GM18505 (cell line): Measurements from ENCODE around the gene RGS12.

Source experiments
- ATAC-seq: cut with Tn5 transposase; IDR thresholded peaks from one replicate; pipeline ENCODE4 v1.9.1; 2021; ENCODE audit not compliant: unreplicated experiment
- POLR2A ChIP-seq: IDR thresholded peaks from 4 replicates; pipeline ENCODE4 v1.6.1; 2011; ENCODE audit warnings: borderline replicate concordance; ENCODE audit not compliant: insufficient read depth, insufficient read length; ENCODE audit errors: extremely low read depth

RGS12 gene

DNA sequence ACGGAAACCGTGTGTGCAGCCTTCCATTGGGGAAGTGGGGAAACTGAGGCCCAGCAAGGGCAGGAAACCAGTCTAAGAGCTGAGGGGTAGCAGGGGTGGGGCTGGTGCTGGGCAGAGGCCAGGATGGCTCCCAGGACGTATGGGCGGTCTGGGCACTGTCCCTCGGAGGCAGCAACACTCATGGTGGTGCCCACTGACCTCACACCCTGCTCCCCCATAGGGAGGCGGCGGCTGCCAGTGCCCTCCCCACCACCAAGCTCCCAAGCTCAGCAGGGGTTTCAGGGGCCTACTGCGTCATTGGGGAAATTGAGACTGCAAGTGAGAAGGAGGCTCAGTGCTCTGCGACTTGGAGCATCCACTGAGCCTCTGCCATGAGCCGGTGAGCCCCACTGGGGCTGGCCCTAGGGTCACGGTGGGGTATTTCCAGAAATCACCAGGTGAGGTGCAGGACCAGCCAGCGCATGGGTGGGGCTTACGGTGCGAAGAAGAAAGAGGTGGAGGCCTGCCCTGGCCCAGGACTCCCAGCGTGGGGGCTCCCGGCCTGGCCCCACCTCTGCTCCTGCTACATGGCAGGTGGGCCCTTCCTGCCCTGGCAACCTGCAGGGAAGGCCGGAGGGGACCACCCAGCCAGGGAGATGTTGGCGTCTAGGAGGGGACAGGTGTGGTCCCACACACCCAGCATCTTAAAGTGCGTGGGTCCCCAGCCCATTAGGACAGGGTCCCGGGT, 42.9 kb upstream of the RGS12 start:
- no peak for ATAC-seq

DNA sequence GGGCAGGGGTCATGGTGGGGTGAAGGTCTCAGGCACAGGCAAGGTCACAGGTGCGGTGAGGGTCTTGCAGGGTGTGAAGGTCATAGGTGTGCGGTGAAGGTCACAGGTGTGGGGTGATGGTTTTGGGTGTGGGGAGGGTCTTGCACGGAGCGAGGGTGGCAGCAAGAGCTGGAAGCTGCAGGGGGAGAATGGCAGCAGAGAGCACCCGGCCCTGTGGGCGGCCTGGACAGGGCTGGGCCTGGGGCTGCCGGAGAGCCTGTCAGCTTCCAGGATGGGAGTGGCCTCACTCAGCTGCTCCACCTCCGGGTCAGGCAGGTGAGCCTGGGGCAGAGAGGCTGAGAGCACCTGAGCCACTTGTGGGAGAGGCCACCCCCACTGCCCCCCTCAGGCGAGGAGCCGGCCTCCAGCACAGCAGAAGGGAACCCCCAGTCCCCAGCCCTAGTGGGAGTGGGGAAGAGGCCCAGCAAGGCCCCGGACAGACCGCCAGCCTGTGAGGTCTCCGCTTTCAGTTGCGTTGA, 42.3 kb upstream of the RGS12 start:
- no peak for ATAC-seq
- no peak for TF ChIP-seq POLR2A

More for the DNA sequence above, 42.9 kb upstream of the RGS12 start:
- TF ChIP-seq POLR2A, result no peak

DNA sequence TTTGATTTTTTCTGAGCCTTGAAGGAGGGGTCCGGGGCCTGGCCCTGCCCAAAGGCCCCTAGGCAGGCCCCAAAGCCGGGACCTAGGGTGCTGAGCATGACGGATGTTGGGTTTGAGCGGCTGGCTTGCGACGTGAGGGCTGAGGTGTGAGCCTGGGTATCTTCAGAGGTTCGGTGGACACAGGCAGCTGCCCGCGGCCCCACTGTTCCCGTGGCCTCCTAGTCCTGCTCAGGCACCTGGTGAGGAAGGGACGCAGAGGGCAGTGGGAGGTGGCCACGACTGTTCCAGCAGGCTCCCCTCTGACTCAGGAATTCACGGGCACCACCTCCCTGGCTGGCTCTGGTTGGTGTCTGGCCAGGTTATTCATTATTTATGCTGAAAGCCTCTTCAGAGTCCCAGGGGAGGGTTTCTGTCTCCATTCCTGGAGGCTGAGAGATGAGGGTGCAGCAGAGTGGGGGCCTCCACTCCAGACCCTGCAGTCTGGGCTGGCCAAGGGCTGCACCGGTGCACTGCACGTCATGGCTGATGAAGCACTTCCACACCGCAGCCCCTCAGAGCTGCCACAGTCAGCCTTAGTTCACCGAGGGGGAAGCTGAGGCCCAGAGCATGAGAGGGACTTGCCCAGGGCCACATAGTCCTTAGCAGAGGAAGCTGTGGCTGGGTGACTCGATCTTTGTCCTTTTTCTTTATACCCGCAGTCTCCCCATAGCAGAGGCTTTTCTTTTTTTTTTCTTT, 41.7 kb upstream of the RGS12 start:
- no peak for ATAC-seq
- TF ChIP-seq POLR2A, result no peak

DNA sequence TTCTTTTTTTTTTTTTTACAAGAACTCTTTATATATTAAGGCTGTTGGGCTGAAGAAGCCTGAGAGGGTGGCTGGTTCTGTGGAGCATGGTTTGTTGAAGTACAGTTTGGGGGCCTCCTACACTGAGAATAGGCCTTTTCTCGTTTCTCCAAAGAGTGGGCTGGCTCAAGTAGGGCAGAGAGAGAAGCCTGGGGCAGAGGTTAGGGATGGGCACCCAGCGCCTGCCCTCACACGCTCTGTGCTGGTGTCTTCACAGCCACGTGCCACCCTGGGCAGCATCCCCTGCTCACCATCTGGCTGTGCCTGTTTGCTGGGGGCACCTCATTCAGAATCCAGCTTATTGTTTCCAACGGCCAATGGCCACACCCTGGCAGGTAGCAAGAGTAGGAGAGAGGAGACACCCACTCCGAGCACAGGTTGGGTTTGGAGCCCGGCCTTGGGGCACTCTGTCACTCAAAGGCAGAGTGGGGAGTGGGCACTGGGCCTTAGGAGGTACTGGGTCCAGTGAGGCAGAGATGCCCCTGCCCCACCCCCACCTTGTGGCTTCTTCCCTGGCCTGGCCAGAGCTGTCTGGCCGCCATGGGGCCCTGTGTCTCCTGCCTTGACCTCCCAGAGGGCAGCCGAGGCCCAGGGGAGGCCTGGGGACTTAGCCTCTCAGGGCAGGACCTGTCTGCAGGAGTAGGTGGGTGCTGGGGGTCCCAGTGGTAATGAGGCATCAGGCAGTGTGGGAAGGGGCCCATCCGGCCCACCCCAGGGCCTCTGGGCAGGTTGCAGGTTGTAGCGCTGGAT, 40.9 kb upstream of the RGS12 start:
- no peak for ATAC-seq
- no peak for TF ChIP-seq POLR2A

DNA sequence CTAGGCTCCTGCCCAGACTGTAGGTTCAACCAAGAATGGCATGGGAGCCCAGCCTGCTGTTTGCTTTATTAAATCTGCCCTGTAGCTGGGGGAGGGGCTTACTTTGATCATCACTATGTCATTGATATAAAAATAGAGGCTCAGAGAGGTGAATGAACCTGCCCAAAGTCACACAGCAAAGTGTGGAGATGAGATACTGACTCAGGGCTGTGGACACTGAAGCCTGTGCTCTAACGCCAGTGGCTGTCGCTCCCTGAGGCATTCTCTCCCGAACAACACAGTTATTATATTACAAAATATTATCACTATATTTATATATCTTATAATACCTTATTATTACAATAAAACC, 40.4 kb upstream of the RGS12 start:
- no peak for TF ChIP-seq POLR2A
- no peak for ATAC-seq

DNA sequence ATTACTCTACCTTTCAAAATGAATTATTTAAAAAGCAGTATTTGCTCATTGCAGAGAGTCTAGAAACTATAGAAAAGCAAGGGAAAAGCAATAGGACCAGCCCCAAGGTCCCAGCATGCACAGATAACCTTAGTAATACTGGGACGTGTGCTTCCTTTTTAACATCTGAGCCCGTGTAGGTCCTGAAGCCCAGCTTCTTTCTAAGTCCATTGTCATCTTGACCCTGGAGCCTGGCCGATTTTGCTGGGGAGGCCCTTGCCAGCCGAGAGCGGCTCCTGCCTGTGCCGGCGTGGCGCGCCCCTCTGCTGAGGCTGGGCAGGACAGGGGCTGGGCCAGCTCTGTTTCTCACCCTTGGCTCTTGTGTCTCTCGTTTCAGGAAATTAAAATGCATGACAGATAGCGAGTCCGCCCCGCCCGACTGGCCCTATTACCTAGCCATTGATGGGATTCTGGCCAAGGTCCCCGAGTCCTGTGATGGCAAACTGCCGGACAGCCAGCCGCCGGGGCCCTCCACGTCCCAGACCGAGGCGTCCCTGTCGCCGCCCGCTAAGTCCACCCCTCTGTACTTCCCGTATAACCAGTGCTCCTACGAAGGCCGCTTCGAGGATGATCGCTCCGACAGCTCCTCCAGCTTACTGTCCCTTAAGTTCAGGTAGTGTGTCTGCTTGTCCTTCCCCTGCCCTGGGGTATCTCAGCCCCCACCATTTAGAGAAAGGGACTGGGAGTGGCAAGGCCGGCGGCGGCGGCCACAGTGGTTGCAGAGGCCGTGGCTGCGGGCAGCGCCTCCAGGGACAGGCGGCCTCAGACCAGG, 39.8 kb upstream of the RGS12 start:
- ATAC-seq, result no peak

DNA sequence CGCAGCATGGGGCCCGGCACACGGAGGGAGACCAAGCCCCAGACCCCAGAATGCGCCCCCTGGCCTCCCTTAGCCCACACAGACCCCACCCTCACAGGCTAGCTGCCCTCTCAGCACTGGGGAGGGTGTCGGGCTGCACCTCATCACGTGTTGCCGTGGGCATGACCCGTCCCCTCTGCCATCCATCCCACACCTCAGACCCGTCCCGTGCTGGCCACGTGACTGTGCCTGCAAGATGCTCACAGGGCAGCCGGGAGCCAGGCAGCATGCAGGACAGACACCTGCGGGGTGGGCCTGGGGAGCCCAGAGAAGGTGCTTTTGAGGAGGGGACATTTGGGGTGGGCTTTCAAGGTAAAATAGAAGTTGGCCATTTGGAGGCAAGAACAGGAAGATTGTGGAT, 39.0 kb upstream of the RGS12 start:
- ATAC-seq, result no peak

More for the DNA sequence above, 39.8 kb upstream of the RGS12 start:
- no peak for TF ChIP-seq POLR2A

DNA sequence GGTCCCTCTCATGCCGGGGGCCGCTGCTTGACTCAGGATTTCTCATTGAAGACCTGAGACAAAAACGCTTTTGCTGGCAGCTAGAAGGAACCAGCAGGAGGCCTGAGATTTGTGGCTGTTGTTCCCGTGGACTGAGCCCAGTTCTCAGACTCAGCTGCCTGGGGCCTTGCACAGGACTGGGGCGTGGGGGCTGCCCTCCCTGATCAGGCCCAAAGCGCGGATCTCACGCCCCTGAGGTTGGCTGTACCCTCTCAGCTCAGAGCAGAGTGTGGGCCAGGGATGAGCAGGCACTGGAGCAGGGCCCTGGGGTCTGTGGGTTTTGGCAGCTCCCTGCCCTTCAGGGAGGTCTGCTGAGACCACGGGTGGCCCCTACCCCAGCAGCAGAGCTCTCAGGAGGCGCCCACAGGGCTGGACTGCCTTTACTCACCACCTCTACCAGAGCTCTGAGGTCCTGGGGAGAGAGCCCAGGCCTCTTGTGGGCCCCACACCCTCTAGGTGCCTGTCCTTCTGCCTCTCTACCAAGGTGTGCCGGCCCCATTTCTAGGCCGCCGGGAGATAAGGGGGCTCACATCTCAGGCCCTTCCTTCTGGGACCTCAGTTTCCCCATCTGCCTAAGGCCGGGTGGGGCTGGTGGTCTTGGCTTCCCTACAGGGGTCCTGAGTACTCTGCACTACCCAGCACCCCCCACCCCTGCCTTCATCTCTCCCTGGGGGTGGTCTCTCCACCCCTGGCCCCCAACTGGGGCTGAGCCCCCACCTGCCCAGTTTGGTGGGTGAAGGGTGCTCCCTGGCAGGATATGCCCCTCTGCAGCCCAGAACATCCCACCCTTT, 38.3 kb upstream of the RGS12 start:
- TF ChIP-seq POLR2A, result no peak
- ATAC-seq, result no peak

More for the DNA sequence above, 39.0 kb upstream of the RGS12 start:
- TF ChIP-seq POLR2A, result no peak

DNA sequence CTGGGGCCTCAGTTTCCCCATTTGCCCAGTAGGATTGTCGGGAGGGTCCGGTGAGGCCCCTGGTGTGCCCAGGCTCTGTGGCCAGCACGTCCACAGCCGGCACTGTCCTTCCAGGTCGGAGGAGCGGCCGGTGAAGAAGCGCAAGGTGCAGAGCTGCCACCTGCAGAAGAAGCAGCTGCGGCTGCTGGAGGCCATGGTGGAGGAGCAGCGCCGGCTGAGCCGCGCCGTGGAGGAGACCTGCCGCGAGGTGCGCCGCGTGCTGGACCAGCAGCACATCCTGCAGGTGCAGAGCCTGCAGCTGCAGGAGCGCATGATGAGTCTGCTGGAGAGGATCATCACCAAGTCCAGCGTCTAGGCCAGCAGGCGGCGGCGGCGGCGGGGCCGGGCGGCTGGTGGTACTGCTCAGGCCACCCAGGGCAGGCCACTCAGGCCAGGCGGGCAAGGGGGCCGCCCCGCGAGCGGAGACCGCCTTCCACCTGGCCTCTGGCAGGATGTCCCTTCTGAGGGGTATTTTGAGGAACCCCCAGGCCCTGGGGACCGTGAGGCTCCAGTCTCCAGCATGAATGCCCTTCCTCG, 37.1 kb upstream of the RGS12 start:
- TF ChIP-seq POLR2A, result no peak
- ATAC-seq, result no peak

DNA sequence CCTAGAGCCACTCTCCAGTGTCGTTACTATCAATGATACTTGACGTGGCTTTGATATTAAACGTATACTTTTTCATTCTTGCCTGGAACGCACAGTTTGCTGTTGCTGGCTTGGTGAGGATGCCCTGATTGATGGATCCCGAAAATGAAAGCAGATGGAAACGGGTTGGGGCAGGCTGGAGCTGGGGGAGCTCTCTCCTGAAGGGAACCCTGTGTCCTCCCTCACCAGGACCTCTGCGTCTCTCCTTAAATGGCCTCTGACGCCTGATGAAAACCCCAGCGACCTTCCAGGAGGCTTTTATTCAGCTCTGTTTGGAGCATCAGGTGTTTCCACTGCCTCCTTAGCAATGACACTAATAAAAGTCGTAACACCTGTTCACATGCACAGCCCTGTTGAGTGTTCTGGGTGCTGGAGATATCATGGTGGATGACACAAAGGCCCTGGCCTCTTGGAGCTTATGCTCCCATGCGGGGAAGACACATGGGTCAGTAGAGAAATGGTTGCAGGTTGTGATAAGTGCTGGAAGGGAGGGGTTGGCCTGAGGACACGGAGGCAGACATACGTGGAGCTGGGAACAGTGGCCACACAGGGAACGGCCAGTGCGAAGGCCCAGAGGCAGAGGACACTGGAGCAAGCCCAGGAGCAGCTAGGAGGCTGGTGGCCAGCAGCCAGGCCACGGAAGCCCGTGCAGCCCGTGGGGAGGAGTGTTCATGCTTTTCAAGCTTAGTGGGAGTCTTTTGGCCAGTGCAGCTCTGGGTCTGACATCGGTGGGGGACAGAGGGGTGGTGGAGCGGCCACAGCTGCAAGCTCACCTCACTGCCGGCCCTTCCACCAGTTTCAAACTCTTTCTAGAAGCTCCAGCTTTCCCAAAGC, 36.4 kb upstream of the RGS12 start:
- no peak for TF ChIP-seq POLR2A
- ATAC-seq, result no peak

DNA sequence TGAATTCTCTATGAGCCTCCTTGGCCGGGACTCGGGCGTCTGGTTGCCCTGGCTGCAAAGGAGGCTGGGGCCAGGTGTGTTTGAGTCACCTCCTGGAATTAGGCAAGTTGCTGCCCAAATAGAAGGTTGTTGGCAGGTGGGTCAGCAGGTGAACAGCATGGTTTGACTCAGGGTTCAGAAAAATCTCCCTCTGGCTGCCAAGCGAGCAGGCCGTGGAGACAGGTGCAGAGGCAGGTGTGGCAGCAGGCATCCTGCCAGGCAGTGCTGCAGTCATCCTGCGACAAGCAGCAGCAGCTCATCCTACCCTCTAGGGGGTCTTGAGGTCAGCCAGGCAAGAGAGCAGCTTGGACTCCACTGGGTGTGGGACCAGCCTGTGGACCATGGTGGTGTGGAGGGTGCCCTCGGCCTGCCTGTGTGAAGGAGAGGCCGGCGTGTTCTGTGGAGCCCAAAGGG, 35.7 kb upstream of the RGS12 start:
- no peak for TF ChIP-seq POLR2A
- ATAC-seq, result no peak
